ENCODE measurements around the gene SLC22A2. TPM values are rescaled to one million over a fixed set of nuclear protein-coding genes. Genes with fewer than 3 reads are reported as not detected.

SLC22A2 gene
- total and polyA plus RNA-seq, 8 donors = 0.04 to 0.23 (median 0.07) TPM; not detected in 2

- ATAC-seq = no peak
- H3K4me1 ChIP-seq = no peaks in the 10 kb centered on the region
- no peaks in the 10 kb centered on the region for H3K9me3 ChIP-seq
- H3K27me3 ChIP-seq = no peaks in the 10 kb centered on the region
- DNase-seq = peak in 1 of 4 donors; percentile 10
- no peak overlapping the region for H3K4me3 ChIP-seq
- intact Hi-C loops (cut with DNase I) = no loop called here
- H3K36me3 ChIP-seq = no peaks in the 10 kb centered on the region
- no peak overlapping the region for H3K27ac ChIP-seq
- TF ChIP-seq CTCF (IDR thresholded peaks at IDR 0.05) = no peak
Observed at GRCh38 chr6:160274871-160275510, 16.4 kb upstream of the SLC22A2 start.

GRCh38 chr6:160273750-160274149, 15.1 kb upstream of the SLC22A2 start:
- Histone ChIP-seq H3K4me1 (no peaks in the 10 kb centered on the region), H3K9me3 (no peaks in the 10 kb centered on the region), H3K4me3 (no peak overlapping the region), H3K36me3 (no peaks in the 10 kb centered on the region), H3K27me3 (no peaks in the 10 kb centered on the region), H3K27ac (no peak overlapping the region)
- ATAC-seq (no peak), DNase-seq (no peak)
- intact Hi-C loops (cut with DNase I) = no loop called here
- no peak for TF ChIP-seq CTCF (IDR thresholded peaks at IDR 0.05)

DNA sequence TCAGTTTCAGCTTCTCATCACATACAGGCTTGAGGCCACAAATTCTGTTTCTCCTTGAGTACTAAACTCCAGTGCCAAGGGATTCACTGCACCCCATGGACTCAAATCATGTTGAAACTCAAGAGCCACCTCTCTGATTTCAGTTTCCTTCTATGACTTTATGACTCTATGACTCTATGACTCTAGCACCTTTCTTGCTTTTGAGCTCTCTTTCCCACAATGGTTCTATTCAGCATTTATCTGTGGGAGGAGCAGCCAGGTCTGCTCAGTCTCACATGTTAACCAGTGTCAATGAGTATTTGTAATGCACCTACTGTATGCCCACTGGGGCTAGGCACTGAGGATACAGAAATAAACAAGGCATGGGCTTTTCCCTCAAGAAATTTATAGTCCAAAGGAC, 14.6 kb upstream of the SLC22A2 start:
- H3K9me3 ChIP-seq = no peaks in the 10 kb centered on the region
- no peaks in the 10 kb centered on the region for H3K36me3 ChIP-seq
- DNase-seq (no peak), ATAC-seq (no peak)
- no peaks in the 10 kb centered on the region for H3K27me3 ChIP-seq
- H3K27ac ChIP-seq = no peak overlapping the region
- no peak overlapping the region for H3K4me3 ChIP-seq
- intact Hi-C loops (cut with DNase I) = no loop called here
- no peaks in the 10 kb centered on the region for H3K4me1 ChIP-seq
- no peak for TF ChIP-seq CTCF (IDR thresholded peaks at IDR 0.05)

DNA sequence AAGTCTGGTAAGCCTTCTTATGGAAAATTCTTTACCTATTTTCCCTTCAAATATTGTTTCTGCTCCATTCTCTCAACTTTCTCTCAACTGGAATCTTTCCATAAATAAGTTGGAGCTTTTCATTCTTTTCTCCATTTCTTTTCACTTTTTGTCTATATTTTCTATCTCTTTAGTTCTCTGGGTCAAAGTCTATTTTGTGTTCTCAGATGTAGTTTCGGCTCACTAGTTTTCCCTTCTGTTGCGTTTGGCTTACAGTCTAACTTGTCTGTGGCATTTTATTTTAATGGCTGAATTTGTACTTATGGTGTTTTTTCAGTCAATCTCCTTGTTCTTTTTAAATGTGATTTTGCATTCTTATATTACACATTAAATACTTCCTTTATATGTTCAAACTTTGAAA, 14.1 kb upstream of the SLC22A2 start:
- DNase-seq = no peak
- Histone ChIP-seq H3K4me1 (no peaks in the 10 kb centered on the region), H3K36me3 (no peaks in the 10 kb centered on the region), H3K9me3 (no peaks in the 10 kb centered on the region), H3K27me3 (no peaks in the 10 kb centered on the region), H3K27ac (no peak overlapping the region), H3K4me3 (no peak overlapping the region)
- ATAC-seq = no peak
- TF ChIP-seq CTCF (IDR thresholded peaks at IDR 0.05) = no peak
- intact Hi-C loops (cut with DNase I) = no loop called here

DNA sequence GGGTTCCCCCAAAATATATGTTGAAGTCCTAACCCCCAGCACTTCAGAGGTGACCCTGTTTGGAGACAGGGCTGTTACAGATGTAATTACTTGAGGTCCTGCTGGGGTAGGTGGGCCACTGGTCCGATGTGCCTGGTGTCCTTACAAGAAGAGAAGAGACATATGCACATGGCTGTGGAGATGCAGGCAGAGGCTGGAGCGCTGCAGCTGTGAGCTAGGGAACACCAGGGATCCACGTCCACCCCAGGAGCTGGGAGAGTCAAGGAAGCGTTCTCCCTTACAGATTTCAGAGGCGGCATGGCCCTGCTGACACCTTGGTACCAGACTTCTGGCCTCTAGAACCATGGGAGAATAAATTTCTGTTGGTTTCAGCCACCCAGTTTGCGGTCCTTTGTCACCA, 11.7 kb upstream of the SLC22A2 start:
- no peaks in the 10 kb centered on the region for H3K27me3 ChIP-seq
- no peak overlapping the region for H3K4me3 ChIP-seq
- DNase-seq = peak in 1 of 4 donors; percentile 43
- H3K4me1 ChIP-seq = no peaks in the 10 kb centered on the region
- no peaks in the 10 kb centered on the region for H3K36me3 ChIP-seq
- TF ChIP-seq CTCF (IDR thresholded peaks at IDR 0.05) = no peak
- no peaks in the 10 kb centered on the region for H3K9me3 ChIP-seq
- H3K27ac ChIP-seq = no peak overlapping the region
- intact Hi-C loops (cut with DNase I) = no loop called here
- no peak for ATAC-seq

Measured in left lung (tissue), 10 donors.